Suppressor macrophage (primary cell): ENCODE measurements around the gene DACT3.

Experiments used
- DNase-seq, 4 experiments: peaks; one replicate each; pipeline ENCODE4 v3.0.0-alpha.2; 2020 to 2022

Gene DACT3

GRCh38 chr19:46610851-46611770 lies 49.9 kb downstream of the DACT3 start:
- peak; percentile 47 to 64 (median 53) for DNase-seq

- no peak for DNase-seq
Observed at GRCh38 chr19:46610413-46610775, 50.6 kb downstream of the DACT3 start.

GRCh38 chr19:46609511-46610412 lies 51.2 kb downstream of the DACT3 start:
- DNase-seq = no peak

GRCh38 chr19:46608581-46609345 lies 52.2 kb downstream of the DACT3 start:
- DNase-seq = no peak

GRCh38 chr19:46608178-46608577 lies 52.8 kb downstream of the DACT3 start:
- no peak for DNase-seq

- no peak for DNase-seq
Observed at GRCh38 chr19:46607448-46607841, 53.5 kb downstream of the DACT3 start.

- no peak for DNase-seq
Observed at GRCh38 chr19:46606681-46607447, 54.1 kb downstream of the DACT3 start.

GRCh38 chr19:46606019-46606418 lies 55.0 kb downstream of the DACT3 start:
- no peak for DNase-seq

GRCh38 chr19:46605356-46605821 lies 55.6 kb downstream of the DACT3 start:
- DNase-seq = no peak

GRCh38 chr19:46604781-46605355 lies 56.1 kb downstream of the DACT3 start:
- no peak for DNase-seq

- DNase-seq = no peak
Observed at GRCh38 chr19:46603752-46604231, 57.2 kb downstream of the DACT3 start.

- DNase-seq = no peak
Observed at GRCh38 chr19:46603195-46603637, 57.8 kb downstream of the DACT3 start.

GRCh38 chr19:46602392-46603194 lies 58.4 kb downstream of the DACT3 start:
- peak in 2 of 4 experiments; percentile 11 to 50 for DNase-seq

- DNase-seq = no peak
Observed at GRCh38 chr19:46601318-46602224, 59.4 kb downstream of the DACT3 start, which contains the start of gene CALM3. CALM3 (plus strand) TSS chr19:46601330; CDS start chr19:46601435, 105 bp downstream.

- DNase-seq = peak; percentile 98 to 99 (median 98)
Observed at GRCh38 chr19:46600384-46601317, 60.3 kb downstream of the DACT3 start.

GRCh38 chr19:46599716-46600373 lies 61.1 kb downstream of the DACT3 start:
- DNase-seq = peak in 1 of 4 experiments; percentile 19

- DNase-seq = no peak
Observed at GRCh38 chr19:46598372-46598917, 62.5 kb downstream of the DACT3 start.
